ENCODE results near the gene PIAS1.
"Not testable (repeated sequence)": the region's sequence is repeated elsewhere in the genome, so short reads cannot be mapped to it uniquely, and the experiment has no call there.

The PIAS1 gene

DNA sequence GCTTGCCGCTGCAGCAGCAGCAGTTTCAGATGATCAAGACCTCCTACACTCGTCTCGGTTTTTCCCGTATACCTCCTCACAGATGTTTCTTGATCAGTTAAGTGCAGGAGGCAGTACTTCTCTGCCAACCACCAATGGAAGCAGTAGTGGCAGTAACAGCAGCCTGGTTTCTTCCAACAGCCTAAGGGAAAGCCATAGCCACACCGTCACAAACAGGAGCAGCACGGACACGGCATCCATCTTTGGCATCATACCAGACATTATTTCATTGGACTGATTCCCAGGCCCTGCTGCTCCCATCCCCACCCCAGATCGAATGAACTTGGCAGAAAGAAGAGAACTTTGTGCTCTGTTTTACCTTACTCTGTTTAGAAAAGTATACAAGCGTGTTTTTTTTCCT is 133.4 kb downstream of the PIAS1 start:
- DNase-seq: no peak

DNA sequence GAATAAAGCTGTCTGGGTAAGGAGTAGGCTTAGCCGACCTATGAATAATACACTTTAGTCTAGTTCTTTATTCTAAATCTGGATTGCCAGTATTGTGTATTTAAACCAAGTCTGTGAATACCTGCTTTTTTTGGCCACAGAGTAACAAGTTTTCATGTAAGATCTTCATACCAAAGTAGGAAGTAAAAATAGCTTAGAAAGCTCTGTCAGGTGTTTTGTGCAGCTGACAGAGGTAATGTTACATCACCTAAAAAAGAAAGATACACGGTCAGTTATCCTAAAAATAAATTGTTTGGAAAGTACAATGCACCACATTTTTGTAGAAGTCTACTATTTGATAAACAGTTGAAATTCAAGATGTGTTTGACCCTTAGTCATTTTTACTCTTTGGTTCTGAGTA is 134.5 kb downstream of the PIAS1 start:
- DNase-seq: no peak

DNA sequence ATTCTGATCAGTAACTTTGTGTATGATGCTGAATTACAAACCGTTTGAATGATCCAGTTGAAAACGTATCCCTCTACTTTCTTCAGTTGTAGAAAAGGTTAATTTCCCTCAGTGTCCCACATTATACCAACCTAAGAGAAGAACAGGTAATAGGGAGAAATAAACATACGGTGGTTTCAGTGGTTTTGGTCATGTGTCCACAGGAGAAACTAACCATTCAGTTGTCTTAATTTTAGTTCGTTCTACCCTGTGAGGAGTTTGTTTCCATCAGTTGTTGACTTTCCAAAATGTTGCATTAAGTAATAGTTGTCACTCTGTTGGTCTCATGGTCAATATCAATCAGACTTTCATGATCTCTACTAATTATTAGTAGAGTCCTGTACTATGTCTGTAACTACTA is 135.9 kb downstream of the PIAS1 start:
- no peak for DNase-seq

DNA sequence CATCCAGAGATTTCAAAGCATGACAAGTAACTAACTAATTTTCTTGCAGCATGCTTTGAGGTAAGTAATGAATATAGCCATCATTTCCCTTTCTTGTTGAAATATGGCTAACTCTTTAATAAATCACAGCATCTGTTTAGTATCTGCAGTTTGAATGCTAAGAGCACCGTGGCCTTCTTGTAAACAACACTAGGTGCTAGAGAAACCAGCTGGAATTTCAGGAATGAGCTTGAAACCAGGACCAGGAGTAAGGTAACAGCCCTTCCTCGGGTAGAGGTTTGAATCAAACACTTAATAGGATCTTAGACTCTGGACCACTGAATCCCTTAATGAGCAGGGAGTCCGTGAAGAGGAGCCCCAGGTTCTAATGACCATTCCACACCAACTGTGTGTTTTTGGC is 137.4 kb downstream of the PIAS1 start:
- DNase-seq: no peak

DNA sequence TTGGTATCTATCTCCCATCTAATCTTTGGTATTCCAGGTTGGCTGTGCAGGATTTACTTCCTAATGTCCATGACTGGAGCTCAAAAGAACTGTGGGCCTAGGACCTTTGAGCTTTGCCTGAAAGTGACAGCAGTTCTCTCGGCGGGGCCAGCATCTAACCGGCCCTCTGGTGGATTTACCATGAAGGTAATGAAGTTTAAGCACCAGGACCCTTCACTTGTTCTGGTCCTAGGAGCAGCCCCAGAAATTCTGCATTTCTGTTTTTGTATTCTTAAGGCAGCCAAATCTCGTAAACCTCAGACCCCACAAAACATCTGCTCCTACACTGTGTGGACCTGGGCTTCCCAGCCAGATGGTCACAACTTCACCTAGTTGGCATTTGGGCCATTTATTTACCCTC is 138.0 kb downstream of the PIAS1 start:
- no peak for DNase-seq

DNA sequence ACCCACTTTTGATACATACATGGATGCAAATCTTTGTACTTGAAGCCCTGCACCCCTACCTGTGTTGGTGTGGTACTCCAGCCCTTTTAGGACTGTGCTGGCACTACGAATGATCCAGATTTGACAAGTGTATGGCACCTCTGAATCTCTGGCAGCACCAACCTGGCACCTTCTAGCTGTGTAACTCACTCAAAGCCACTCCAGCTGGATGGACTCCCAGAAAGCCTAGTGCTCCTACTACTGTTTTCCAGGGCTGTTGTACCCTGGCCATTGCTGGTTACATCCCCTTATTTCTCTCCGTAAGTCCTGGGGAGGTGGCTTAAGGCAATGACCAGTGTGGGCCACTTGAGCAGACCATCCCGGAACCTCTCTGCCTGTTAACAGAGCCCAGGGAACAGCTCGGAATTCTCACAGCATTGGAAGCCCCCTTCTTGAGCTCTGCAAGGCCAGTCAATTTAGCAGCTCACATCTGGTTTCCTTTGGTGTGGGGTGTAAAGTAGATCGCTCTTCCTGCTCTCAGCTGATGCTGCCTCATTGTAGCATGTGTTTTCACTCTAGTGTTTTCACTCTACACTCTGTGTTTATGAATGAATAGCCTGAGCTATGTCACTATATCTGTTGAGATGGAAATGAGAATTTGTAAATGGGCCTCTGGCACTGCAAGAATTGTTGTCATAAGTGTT is 138.8 kb downstream of the PIAS1 start:
- no peak for DNase-seq

DNA sequence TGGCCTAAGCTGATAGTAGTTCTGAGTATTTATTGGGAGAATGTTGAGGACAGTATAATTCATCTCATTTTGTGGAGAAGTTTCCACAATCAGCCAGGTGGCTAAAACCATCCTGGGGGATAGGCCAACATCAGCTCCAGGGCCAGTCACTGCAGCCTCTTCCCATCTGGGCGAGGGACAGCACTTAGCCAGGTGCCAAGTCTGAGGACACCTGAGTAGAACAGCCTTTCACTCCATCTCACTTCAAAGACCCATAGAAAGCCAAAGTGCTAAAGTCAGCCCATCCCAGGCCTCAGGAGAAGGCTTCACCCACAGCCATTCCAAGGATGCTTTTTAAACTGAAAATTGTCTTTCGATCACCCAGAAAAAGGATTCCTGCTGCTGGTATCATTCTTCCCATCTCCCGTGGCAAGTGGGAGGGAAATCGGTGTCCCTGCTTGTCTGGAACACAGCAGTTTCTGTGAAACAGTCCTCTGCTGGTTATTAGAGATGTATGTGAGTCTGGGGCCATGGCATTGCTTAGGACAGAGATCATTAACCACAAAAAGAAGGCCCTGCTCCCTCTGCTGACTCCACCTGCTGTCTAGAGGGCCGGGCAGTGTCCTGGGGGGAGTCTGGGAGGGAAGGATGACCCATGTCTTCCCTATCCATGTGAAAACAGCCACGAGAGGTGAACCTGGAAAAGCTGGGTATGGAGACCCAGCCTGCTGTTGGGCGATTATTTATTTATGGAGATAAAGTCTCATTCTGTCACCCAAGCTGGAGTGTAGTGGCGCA is 141.4 kb downstream of the PIAS1 start:
- DNase-seq: no peak

DNA sequence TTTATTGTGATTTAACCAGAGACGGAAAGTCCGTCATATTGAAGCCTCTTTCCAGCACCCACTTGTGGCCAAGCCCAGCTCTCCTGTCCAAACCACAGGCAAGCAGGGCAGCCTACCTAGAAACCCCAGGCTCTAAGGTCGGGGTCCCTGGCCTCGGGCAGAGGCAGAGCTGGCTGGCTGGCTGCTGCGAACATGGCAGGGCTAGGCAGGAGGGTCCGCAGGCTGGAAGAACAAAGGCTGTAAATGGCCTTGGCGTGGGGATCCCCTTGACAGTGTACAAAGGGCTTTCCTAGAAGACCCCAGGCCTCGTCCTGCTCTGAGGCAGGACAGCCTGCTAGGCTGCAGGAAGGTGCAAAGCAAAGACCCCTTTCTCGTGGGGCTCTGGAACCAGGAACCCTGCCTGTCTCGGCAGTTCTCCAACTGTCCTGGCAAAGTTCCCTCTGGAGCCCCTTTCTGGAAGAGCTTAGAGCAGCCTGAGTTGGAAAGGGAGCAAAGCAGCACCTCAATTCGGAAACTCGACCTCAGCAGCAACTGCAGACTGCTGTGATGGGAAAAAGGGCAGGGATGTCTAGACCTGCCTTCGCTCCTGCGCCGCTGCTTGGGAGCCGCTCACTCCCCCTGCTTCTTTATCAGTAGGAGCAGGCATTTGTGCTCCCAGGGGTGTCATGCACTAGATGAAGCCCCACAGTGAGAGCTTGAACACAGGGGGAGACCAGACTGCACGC is 142.5 kb downstream of the PIAS1 start:
- no peak for DNase-seq

DNA sequence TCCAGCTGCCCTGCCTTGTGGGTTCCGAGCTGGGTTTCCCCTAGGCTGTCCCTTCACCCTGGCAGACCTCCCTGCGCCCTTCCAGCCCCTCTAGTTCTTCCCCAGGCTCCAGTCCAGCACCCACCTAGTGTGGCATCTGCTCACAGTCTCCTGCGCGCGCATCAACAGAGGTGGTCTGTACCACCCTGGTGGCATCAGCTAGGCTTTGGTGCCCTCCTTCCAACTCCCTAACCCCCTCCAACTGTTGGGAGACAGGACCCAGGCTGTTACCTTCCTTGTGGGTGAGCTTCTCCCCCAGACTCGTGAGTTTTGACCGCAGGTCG is 143.0 kb downstream of the PIAS1 start:
- no peak for DNase-seq

DNA sequence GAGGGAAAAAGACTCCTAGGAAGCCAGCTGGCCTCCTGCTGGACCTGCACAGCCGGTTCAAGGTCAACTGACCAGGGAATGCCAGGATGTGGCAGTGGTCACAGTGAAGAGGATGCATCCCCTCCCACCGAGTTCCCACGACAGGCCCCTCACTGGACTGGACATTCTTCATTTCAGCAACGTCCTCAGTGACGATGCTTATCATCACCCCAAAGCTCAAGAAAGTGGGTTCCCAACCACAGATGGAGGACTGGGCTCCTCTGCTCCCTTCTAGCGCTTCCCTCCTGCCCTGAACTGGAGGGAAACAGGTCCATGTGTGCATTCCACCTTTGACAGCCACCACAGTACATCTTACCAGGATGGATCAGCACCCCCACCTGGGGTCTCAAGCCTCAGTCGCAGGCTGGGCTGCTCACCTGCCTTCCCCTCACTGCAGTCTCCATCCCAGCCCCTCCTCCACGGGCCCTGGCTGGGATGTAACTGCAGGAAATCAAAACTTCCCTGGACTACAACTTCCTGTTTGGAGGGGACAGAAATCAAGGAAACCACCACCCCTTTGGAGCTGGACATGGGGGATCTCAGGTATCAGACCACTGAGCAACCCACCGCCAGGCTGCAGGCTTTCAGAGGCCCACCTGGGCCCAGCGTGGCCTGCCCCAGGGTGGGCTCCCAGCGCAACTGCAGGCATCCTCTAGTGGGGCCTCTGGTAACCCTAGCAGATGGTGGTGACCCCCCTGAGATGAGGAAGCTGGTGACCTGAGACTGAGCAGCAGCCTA is 143.7 kb downstream of the PIAS1 start:
- DNase-seq: no peak

DNA sequence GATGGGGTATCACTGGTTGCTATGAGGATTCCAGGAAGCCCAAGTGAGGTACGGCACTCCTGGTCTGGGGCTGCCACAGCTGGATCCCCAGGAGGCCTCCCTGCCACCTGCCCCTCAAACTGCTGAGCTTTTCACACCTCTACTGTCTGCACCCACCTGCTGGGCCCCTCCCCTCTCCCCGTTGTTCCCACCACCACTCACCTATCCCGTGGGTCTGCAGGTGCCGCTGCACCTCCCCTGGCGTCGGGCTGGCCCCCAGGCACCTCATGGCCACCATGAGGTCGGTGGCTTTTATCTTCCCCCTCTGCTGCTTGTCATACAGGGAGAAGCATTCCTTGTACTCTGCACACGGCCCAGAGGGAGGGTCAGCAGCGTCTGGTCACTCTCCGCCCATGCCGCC is 145.2 kb downstream of the PIAS1 start:
- no peak for DNase-seq

DNA sequence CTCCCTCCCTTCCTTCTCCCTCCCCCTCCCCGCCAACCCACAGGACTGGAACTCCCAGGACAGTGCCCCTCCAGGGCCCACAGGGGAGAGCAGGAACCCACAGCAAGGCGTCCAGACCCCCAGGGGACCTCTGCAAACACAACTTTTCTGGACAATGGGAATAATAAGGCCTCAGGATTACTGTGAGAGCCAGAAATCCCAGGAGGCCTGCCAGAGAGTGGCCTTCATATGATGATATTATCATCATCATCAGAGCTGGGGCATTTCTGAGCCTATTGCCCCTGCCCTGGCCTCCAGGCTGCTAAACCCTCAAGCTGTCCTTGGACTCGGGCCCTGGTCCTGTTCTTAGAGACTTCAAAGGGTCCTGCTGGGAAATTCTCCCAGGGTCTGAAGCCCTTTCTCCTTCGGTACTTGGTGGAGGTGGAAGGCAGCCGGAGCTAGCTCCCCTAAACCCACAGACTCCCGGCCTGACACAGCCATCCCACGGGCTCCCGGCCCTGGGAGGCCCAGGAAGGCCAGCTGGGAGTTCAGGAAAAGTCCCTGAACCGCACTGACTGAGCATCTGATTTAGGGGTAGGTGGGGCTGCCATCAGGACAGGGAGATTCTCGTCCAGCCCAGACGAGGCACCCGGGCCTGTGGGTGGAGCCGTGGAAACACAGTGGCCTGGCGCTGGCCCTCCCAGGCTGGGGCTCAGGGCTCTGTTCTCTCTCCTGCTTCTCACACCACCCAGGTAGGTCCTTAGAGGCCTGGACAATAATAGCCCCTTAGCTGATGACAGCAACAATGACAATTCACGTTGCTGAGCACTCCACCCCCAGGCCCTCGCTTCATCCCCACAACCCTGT is 146.1 kb downstream of the PIAS1 start:
- DNase-seq: no peak

DNA sequence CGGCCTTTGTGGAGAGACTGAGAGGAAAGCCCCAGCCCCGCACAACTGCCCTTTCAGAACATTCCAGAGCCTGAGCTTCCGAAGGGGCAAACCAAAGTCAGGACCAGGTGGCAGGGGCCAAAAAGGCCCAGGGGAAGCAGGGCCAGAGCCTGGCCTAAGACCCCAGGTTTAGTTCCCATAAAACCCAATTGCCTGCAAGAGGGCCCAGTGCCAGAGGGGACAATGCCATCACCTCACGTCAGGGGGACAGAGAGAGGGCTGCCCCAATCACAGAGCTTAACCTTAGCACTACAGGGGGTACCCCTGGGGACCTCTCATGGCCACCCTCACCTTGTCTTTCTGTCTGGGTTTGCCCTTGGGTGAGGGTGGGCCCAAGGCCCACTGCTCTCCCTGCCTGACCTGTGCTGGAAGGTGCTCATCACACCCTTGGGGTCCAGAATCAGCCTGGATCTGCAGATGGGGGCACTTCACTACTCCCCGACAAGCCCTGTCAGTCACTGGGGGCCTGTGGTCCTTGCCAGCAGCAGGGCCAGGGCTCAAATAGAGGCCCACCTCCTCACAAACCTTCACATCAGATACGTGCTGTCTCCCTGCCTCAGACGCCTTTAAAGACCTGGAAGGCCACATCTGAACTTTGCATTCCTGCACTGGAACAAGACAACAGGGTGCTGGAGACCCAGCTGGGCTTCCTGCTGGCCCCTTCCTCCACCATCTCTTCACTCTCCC is 147.2 kb downstream of the PIAS1 start:
- no peak for DNase-seq

DNA sequence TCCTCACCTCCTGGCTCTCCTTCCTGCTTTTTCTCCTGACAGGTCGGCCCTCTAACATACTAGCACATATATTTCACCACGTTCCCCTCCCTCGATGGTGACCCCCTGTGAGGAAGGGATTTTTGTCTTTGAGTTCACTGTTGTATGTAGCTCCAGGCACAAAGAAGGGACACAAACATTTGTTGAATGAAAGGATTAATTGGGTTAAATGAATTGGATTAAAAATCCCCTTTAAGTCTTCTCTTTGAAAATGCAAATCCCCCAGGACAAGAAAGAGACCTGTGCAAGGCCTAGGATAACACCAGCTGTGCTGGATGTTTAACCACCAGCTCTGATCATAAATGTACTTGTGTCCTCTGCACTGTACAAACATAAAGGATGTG is 147.8 kb downstream of the PIAS1 start:
- DNase-seq: no peak

DNA sequence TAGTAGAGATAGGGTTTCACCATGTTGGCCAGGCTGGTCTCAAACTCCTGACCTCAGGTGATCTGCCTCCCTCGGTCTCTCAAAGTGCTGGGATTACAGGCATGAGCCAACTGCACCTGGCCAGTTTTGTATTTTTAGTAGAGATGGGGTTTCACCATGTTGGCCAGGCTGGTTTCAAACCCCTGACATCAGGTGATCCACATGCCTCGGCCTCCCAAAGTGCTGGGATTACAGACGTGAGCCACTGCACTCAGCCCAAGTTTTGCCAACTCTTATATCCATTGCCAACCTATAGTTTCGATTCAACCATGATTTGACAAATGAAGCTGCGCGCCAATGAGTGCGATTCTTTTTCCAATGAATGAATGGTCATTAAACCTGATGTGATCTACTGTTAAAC is 148.9 kb downstream of the PIAS1 start:
- DNase-seq: not testable (repeated sequence)

DNA sequence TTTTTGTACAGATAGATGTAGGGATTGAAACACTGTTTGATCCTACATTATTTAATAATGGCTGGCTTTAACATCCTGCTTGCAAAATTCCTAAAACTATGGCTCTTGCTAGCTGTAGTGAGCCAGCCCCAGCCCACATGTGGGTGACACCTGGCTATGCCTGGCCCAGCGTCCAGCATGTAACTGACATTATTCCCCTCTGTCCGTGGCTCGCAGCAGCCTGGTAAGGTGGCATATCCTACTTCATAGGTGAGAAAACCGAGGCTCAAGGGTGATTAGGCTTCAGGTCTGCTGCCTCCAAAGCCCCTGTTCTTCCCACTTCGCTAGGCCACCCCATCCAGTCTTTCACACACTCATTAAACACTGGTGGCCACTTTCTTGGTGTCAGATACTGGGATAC is 149.4 kb downstream of the PIAS1 start:
- DNase-seq: no peak

DNA sequence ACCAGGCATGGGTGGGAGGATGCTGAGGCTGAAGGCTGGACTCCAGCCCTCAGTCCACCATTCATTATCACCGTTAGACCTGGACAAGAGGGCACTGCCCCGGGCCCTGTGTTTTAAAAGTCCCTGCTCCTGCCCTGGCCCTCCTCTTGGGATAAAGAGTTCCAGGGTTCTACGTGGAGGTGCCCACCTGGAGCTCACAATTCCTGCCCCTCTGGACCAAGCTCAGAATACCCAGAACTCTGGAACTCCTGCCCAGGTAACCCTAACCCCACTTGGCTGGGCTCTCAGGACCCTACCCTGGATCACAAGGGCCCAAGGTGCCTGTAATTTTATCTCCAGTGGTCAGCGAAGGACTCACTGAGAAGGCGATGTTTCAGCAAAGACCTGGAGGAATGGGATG is 149.8 kb downstream of the PIAS1 start:
- no peak for DNase-seq

DNA sequence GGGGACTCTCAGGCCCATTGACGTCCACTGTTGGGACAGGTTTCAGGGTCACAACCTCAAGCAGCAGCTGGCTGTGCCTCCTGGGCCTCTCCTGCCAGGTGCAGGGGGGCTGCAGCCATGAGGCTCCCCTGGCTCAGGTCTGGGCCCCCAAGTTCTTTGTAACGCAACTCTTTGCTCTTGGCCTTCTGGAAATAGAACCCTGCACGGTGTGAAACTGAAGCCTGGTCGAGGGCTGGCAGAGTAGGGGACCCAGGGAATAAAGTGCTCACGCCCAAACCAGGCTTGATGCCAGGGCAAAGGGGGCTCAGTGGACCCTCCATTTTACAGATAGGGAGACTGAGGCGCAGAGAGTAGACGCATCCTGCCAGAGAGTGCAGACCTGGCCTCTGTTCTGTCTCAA is 150.2 kb downstream of the PIAS1 start:
- DNase-seq: no peak

DNA sequence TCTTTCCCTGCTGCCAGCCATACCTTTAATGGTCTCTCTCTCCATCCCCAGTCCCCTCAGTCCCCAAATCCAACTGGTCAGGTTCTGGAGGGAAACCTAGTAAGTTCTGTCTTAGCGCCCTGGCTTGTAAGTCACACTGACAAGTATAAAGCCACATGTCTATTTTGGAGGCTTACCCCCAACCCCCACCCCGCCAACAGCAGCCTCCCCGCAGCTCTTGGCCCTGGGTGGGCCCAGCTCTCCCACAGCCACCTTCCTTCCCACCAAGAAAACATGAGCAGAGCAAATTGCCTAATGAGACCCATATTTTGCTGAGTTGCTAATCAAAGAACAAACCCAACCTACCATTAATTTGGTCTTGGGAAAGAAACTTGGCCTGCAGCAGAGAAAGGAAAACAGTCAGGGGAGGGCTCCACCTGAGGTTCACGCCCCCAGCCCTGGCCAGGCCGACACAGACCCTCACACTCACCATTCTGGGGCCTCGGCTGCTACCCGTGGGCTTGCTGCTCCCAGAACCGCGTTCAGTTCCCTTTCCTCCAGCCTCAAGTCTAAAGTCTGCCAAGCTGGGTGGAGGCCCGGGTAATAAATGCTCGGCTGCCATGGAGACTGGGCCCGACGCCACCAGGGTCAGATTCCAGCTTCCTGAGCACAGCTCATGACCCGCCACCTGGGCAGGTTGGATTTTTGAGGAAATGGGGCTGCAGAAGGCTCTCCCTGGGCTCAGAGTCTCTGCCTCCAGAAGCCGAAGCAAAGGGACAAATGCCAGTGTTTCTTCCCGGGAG is 150.9 kb downstream of the PIAS1 start, which contains the start of gene CALML4:
TSS of gene CALML4 (minus strand) at position 557 of the 782 bp plus-strand sequence. CDS start at position 472, 85 bp downstream.
- DNase-seq: no peak

DNA sequence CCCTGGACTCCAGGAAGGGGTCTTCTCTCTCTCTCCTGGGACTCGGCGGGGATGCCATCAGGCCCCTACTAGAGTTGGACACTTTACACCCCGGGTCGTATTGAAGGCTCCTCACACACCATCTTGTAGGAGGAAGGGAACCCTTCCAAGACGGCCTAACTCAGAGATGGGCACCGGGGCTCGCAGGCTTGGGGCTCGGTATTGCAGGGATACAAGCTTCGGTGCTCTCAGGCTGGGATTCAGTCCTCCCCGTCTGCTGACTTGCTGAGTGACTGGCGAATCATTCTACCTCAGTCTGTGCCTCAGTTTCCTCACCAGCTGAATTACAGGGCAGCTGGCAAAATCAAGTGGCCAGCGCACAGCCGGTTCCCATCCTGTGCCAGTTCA is 151.4 kb downstream of the PIAS1 start:
- no peak for DNase-seq
